ENCODE results near the gene SNRPA.

The SNRPA gene

GRCh38 chr19:40744554-40745401 is 6.2 kb upstream of the SNRPA start:
- no peak overlapping the region for H3K4me3 ChIP-seq (ENCODE audit: low read length)
- peaks cover 10% of the 10 kb centered on the region for H3K36me3 ChIP-seq (replicated peaks; ENCODE audit: low read depth, low read length)
- no peak overlapping the region for H3K9ac ChIP-seq (ENCODE audit: low read length)
- TF ChIP-seq CTCF (IDR thresholded peaks at IDR 0.05; ENCODE audit: low read depth, low read length) (peak; percentile 44), EZH2phosphoT487 (IDR thresholded peaks at IDR 0.05; ENCODE audit: low read depth) (no peak)
- H3K4me2 ChIP-seq (ENCODE audit: low read length) = no peak overlapping the region
- H3K9me3 ChIP-seq (ENCODE audit: insufficient read depth, low read length) = no peaks in the 10 kb centered on the region
- peaks cover 15% of the 10 kb centered on the region for H3K79me2 ChIP-seq (ENCODE audit: low read length)
- H3K27ac ChIP-seq (ENCODE audit: low read length) = no peak overlapping the region
- peaks cover 13% of the 10 kb centered on the region for H3K4me1 ChIP-seq (ENCODE audit: low read length)
- H4K20me1 ChIP-seq (ENCODE audit: insufficient read depth, low read length) = no peaks in the 10 kb centered on the region
- H2AFZ ChIP-seq (ENCODE audit: low read depth, low read length) = no peak overlapping the region
- H3K27me3 ChIP-seq (ENCODE audit: low read depth, low read length) = no peaks in the 10 kb centered on the region

GRCh38 chr19:40745402-40745780 is 5.6 kb upstream of the SNRPA start:
- Histone ChIP-seq H3K9ac (ENCODE audit: low read length) (no peak overlapping the region), H3K9me3 (ENCODE audit: insufficient read depth, low read length) (no peaks in the 10 kb centered on the region), H3K36me3 (replicated peaks; ENCODE audit: low read depth, low read length) (peaks cover 10% of the 10 kb centered on the region), H3K27ac (ENCODE audit: low read length) (no peak overlapping the region), H3K27me3 (ENCODE audit: low read depth, low read length) (no peaks in the 10 kb centered on the region), H2AFZ (ENCODE audit: low read depth, low read length) (no peak overlapping the region), H3K4me2 (ENCODE audit: low read length) (no peak overlapping the region), H3K4me3 (ENCODE audit: low read length) (no peak overlapping the region), H3K4me1 (ENCODE audit: low read length) (peaks cover 13% of the 10 kb centered on the region), H4K20me1 (ENCODE audit: insufficient read depth, low read length) (no peaks in the 10 kb centered on the region), H3K79me2 (ENCODE audit: low read length) (peaks cover 20% of the 10 kb centered on the region)
- no peak for TF ChIP-seq CTCF (IDR thresholded peaks at IDR 0.05; ENCODE audit: low read depth, low read length)
- TF ChIP-seq EZH2phosphoT487 (IDR thresholded peaks at IDR 0.05; ENCODE audit: low read depth) = no peak

GRCh38 chr19:40747536-40747935 is 3.5 kb upstream of the SNRPA start:
- Histone ChIP-seq H3K4me3 (ENCODE audit: low read length) (no peak overlapping the region), H3K4me1 (ENCODE audit: low read length) (peaks cover 15% of the 10 kb centered on the region), H2AFZ (ENCODE audit: low read depth, low read length) (no peak overlapping the region), H3K9me3 (ENCODE audit: insufficient read depth, low read length) (no peaks in the 10 kb centered on the region), H3K79me2 (ENCODE audit: low read length) (peaks cover 35% of the 10 kb centered on the region), H3K9ac (ENCODE audit: low read length) (no peak overlapping the region), H3K27ac (ENCODE audit: low read length) (no peak overlapping the region), H4K20me1 (ENCODE audit: insufficient read depth, low read length) (no peaks in the 10 kb centered on the region), H3K4me2 (ENCODE audit: low read length) (no peak overlapping the region), H3K27me3 (ENCODE audit: low read depth, low read length) (no peaks in the 10 kb centered on the region), H3K36me3 (replicated peaks; ENCODE audit: low read depth, low read length) (peaks cover 8% of the 10 kb centered on the region)
- TF ChIP-seq EZH2phosphoT487 (IDR thresholded peaks at IDR 0.05; ENCODE audit: low read depth) (no peak), CTCF (IDR thresholded peaks at IDR 0.05; ENCODE audit: low read depth, low read length) (no peak)

GRCh38 chr19:40750058-40750873 is 737 bp upstream of the SNRPA start, which contains the start of gene ACTMAP:
Gene ACTMAP (minus strand): TSS chr19:40750477. CDS start chr19:40749803, 674 bp downstream.
- H3K9ac ChIP-seq (ENCODE audit: low read length) = peak within 1 kb of the TSS; percentile 97
- H3K4me1 ChIP-seq (ENCODE audit: low read length) = peaks cover 37% of the 10 kb centered on the region
- H2AFZ ChIP-seq (ENCODE audit: low read depth, low read length) = no peak within 1 kb of the TSS; the same call in 1 of the 2 replicates
- TF ChIP-seq EZH2phosphoT487 (IDR thresholded peaks at IDR 0.05; ENCODE audit: low read depth) (no peak), CTCF (IDR thresholded peaks at IDR 0.05; ENCODE audit: low read depth, low read length) (no peak)
- peaks cover 62% of the 10 kb centered on the region for H3K79me2 ChIP-seq (ENCODE audit: low read length)
- H3K4me3 ChIP-seq (ENCODE audit: low read length) = peak within 1 kb of the TSS; percentile 92
- no peaks in the 10 kb centered on the region for H3K27me3 ChIP-seq (ENCODE audit: low read depth, low read length)
- H3K9me3 ChIP-seq (ENCODE audit: insufficient read depth, low read length) = no peaks in the 10 kb centered on the region
- H3K36me3 ChIP-seq (replicated peaks; ENCODE audit: low read depth, low read length) = peaks cover 16% of the 10 kb centered on the region
- peak within 1 kb of the TSS; percentile 95 for H3K4me2 ChIP-seq (ENCODE audit: low read length)
- H3K27ac ChIP-seq (ENCODE audit: low read length) = peak within 1 kb of the TSS; percentile 80
- H4K20me1 ChIP-seq (ENCODE audit: insufficient read depth, low read length) = peaks cover 11% of the 10 kb centered on the region

Data from OCI-LY3 (cell line).